GM21723 (cell line): ENCODE results near the gene AFAP1L1.
"Not testable (repeated sequence)": the region's sequence is repeated elsewhere in the genome, so short reads cannot be mapped to it uniquely, and the experiment has no call there.

Experiments used
- ATAC-seq: cut with Tn5 transposase; IDR thresholded peaks from one replicate; pipeline ENCODE4 v1.9.1; 2021; ENCODE audit warnings: mild to moderate bottlenecking, moderate library complexity; ENCODE audit not compliant: unreplicated experiment

The AFAP1L1 gene

GRCh38 chr5:149260761-149261160 lies 10.9 kb upstream of the AFAP1L1 start:
- no peak for ATAC-seq

- ATAC-seq, result no peak
Observed at GRCh38 chr5:149261246-149261645, 10.4 kb upstream of the AFAP1L1 start.

GRCh38 chr5:149262315-149262714 lies 9.3 kb upstream of the AFAP1L1 start:
- no peak for ATAC-seq

- peak; percentile 85 for ATAC-seq
Observed at GRCh38 chr5:149264439-149265067, 7.1 kb upstream of the AFAP1L1 start.

GRCh38 chr5:149265068-149265465 lies 6.6 kb upstream of the AFAP1L1 start:
- ATAC-seq, result no peak

GRCh38 chr5:149265597-149265996 lies 6.1 kb upstream of the AFAP1L1 start:
- ATAC-seq, result no peak

GRCh38 chr5:149267241-149267973 lies 4.3 kb upstream of the AFAP1L1 start:
- no peak for ATAC-seq

- no peak for ATAC-seq
Observed at GRCh38 chr5:149268928-149269557, 2.6 kb upstream of the AFAP1L1 start.

- no peak for ATAC-seq
Observed at GRCh38 chr5:149271195-149271715, 404 bp upstream of the AFAP1L1 start.

GRCh38 chr5:149272781-149273180 lies 1.1 kb downstream of the AFAP1L1 start:
- ATAC-seq, result not testable (repeated sequence)

GRCh38 chr5:149273237-149273636 lies 1.6 kb downstream of the AFAP1L1 start:
- ATAC-seq, result no peak

GRCh38 chr5:149273950-149274349 lies 2.3 kb downstream of the AFAP1L1 start:
- no peak for ATAC-seq

- no peak for ATAC-seq
Observed at GRCh38 chr5:149274939-149275338, 3.3 kb downstream of the AFAP1L1 start.

- no peak for ATAC-seq
Observed at GRCh38 chr5:149277801-149278200, 6.1 kb downstream of the AFAP1L1 start.

GRCh38 chr5:149278451-149279210 lies 7.0 kb downstream of the AFAP1L1 start:
- no peak for ATAC-seq

- ATAC-seq, result no peak
Observed at GRCh38 chr5:149279661-149280060, 8.0 kb downstream of the AFAP1L1 start.

- no peak for ATAC-seq
Observed at GRCh38 chr5:149280124-149280523, 8.5 kb downstream of the AFAP1L1 start.

- no peak for ATAC-seq
Observed at GRCh38 chr5:149280802-149281201, 9.1 kb downstream of the AFAP1L1 start.

- ATAC-seq, result no peak
Observed at GRCh38 chr5:149282027-149282965, 10.6 kb downstream of the AFAP1L1 start.

- ATAC-seq, result no peak
Observed at GRCh38 chr5:149282966-149283332, 11.3 kb downstream of the AFAP1L1 start.
